UCSD-AML1 (cell line): ENCODE measurements around the gene NANOS3.

Experiments used
- DNase-seq: peaks from one replicate; lab custom pipeline; 2025; ENCODE audit not compliant: unreplicated experiment; lab: John Stamatoyannopoulos, UW

The NANOS3 gene

DNA sequence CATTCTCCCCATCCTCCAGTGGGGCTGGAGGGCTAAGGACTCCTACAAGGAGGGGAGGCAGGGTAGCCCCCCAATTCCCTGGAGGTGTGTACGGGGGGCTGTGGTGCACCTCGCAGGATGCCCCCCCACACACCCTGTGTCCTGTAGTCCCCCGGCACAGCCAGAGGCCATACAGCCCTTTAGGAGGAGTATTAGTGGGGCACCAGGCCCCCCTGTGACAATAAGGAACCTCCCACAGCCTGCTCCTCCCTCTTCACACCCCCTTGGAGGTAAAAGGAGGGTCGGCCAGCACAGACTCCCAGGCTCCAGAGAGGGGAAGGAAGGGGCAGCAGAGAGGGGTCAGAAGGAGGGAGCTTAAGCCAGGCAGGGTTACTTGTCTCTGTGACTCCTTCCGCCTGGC lies at the start of gene NANOS3:
NANOS3 (plus strand) TSS at position 301 of the 400 bp plus-strand sequence. CDS start 115 bp downstream, outside the sequence.
- no peak for DNase-seq

DNA sequence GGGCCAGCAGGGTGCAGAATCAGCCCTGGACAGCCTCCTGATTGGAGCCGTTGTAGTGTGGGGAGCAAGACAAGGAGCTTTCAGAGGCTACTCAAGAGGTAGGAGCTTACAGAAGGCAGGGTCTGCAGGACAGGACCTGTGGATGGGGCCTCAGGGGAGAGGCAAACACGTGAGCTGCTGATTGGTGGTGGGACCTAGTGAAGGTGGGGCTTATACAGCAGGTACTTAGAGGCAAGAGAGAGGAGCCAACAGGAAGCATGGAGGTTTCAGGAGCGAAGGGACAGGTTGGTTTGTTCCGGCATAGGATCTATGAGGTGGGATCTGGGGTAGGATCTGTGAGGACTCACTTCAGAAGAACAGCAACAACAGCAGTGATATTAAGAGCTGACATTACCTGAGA lies 49.3 kb upstream of the NANOS3 start:
- no peak for DNase-seq

DNA sequence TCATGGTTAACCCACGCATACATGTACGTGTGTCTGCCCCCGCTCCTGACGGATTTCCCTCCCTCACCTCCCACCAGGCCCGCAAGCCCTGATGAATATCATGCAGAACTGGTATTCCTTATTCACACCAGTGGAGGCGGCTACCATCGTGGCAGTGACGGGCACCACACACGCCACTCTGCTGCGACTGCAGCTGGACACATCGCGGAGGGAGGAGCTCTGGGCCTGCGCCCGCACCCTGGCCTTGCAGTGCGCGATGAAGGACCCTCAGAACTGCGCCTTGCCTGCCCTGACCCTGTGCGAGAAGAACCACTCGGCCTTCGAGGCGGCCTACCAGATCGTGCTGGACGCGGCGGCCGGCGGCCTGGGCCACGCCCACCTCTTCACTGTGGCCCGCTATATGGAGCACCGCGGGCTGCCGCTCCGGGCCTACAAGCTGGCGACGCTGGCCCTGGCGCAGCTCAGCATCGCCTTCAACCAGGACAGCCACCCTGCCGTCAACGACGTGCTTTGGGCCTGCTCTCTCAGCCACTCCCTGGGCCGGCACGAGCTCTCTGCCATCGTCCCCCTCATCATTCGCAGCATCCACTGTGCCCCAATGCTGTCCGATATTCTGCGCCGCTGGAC lies 46.7 kb upstream of the NANOS3 start:
- DNase-seq, result no peak

DNA sequence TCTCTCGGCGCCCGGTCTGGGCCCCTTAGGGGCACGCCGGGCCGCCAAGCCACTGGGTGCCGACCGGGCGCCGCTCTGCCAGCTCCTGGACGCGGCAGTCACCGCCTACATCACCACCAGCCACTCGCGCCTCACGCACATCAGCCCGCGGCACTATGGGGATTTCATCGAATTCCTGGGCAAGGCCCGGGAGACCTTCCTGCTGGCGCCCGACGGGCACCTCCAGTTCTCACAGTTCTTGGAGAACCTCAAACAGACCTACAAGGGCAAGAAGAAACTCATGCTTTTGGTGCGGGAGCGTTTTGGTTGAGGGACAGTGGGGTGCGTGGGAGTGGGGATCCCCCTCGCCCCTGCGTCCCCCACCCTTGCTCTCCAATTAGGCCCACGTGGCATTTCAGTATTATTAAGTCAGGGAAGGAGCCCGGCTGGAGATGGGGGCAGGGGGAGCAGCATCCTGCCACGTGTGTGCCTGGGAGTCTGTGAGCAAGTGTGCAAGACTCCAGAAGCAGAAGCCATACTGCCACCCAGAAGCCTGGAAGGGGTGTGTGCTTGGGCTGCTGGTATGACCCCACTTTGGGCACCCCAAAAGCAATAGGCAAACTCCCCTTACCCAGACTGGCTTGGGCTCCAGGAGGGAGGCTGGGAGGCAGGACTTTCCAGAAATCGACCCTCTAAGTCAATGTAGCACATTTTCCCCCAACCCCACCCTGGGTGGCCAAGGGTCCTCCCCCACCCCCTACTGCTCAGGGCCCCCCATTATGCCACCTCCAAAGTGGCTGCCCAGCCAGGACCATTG lies 46.0 kb upstream of the NANOS3 start:
- no peak for DNase-seq

DNA sequence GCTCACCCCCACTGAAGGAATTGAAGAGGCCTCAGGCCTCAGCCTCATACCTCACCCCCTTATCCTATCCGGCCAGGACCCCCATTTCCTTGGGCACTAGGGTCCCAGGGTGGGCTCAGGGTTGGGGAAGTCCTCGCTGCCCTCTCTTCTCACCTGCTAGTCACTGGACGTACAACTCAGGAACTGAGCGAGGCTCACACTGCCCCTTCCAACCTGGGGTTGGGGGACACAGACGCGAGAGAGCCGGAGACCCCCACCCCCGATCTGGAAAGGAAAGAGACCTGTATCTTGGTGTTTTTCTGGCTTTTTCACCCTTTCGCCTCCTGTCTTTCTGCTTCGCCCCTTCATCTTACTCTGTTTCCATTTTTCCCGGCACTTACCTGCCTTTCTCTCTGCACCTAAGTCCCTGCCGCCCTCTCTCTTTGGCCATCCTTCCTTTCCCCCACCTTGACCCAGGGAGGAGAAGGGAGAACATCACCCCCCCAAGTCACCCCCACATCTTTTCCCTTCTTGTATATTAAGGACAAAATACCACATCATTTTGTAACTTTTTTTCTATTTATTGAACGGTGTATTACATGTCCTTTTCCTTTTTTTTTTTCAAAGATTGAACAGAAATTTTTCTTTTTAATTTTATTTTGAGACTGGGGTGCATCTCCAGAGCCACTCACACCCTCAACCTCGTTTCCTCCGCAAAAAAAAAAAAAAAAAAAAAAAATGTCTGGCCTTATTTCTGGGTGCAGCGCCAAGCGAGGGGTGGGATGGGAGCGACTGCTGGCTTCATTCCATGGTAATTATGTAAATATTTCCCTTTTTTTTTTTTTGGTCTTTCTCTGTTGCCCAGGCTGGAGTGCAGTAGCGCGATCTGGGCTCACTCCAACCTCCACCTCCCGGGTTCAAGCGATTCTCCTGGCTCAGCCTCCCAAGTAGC lies 45.1 kb upstream of the NANOS3 start:
- no peak for DNase-seq

DNA sequence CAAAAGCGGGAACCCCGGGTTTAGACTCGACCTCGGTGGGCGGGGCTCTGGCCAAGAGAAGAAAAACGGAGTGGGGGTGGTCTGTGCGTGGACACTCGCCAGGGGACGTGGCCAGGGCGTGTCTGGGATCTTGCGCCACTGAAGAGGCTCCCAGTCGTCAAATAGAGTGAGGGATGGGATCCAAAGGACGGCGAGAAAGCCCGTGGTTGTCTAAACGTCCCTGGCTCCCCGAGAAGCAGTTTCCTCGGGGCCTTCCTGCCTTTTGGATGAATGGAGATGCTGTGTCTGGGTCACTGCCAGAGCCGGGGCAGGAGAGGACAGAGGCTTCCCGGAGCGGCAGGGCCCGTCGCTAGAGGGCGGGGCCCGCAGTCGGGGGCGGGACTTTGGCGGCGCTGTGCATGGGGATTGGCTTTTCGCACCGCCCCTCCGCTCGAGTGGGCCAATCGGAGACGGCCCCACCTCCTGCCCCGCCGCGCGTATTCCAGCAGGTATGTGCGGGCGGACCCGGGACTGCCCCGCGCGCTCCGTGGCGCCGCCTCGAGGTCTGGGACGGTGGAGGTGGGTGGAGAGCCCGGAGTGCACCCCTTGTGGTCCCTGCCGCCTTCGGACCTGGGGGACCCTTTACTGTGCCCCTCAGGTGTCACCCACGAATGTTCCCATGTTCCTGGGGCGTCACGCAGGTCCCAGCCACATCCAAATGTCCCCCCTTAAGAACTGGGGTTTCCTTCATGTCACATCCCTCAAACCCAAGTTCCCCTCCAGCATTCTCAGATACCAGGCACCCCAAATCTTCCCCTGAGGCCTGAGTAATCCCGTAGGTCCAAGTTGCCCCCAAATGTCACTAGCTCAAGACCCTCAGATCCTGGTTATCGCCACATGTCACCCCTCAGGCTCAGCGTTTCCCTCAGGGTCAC lies 43.3 kb upstream of the NANOS3 start:
- DNase-seq, result peak; percentile 90

DNA sequence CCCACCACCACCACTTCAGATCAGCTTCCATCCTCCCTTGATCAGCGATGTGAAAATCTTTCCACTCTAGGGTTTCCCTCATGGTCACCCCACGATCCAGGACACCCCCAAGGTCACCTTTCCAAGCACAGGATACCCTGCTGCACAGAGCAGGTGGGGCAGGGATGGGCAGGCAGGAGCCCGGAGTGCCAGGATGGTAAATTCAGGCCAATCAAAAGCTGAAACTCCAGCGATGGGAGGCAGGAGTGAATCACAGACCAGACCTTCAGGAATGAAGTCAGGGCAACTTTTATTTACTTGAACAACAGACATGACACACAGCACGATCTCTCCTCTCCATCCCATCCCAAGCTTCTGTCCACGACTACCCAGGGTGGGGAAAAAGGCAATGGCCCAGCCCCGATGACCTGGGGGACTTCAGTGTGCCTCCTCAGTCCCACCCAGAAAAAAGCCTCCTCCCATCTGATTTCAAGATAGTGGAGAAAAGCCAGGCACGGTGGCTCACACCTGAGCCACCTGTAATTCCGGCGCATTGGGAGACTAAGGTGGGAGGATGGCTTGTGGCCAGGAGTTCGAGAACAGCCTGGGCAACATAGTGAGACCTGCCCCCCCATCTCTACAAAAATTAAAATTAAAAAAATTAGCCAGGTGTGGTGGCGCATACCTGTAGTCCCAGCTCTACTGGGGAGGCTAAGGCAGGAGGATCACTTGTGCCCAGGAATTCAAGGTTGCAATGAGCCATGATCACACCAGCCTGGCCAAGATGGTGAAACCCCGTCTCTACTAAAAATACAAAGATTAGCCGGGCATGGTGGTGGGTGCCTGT lies 42.5 kb upstream of the NANOS3 start:
- DNase-seq, result no peak

DNA sequence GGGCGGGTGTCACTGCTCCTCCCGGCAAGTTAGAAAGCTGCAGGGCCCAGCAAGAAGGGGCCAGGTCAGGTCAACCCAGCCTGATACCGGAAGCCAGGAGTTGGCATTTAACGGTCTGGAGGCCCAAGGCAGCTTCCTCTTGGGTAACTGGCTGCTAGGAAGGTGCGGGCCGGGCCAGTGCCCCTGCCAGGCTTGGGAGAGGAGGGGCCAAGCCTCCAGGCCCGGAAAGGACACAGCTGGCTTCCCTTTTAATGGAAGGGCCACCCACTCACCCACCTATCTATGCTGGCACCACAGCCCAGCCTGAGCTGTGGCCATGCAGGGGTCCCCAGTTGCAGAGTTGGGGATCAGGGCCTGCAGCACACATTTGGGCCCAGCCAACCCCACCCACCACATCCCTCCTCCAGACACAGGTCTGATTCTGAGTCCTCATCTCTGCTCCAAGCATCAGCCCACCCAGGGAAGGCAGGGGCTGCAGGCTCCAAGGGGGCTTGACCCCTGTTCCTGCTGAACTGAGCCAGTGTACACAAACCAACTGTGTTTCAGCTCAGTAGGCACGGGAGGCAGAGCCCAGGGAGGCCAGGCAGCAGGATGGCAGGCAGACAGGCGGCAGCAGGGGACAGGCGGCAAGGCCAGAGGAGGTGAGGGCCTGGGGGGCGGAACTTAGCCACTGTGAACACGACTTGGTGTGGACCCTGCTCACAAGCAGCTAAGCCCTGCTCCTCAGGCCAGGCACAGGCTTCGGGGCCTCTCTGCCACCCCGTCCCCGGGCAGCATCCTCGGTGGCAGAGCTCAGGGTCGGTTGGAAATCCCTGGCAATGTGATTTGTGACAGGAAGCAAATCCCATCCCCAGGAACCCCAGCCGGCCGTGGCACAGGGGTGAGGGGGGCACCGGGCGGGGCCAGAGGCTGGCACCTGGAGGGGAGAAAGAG lies 40.9 kb upstream of the NANOS3 start:
- DNase-seq, result peak; percentile 88

DNA sequence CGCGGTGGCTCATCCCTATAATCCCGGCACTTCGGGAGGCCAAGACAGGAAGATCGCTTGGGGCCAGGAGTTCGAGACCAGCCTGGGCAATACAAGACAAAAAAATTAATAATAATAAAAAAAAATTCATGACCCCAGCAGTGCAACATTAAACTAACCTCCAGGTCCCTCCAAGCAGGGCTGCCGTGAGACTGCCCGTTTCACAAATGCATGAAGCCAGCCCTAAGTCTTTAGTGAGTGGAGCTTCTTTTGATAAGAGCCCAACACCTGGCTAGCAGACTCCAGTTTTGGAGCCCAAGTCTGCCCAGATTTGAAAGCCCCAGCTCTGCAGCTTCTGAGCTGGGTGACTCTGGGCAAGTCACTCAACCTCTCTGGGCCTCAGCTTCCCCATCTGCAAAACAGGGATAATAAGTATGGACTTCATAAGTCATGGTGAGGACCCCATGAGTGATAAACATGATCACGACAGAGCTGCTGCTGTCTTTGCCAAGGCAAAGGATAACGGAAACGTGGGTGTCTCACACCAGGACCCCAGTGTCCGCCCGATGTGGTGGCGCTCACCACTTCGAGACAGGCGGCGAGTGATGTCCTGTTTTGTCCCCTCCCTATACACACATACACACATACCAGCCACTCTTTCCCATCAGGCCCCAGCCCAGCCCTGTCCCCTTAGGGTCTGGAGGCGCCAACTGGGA lies 38.4 kb upstream of the NANOS3 start:
- DNase-seq, result no peak

DNA sequence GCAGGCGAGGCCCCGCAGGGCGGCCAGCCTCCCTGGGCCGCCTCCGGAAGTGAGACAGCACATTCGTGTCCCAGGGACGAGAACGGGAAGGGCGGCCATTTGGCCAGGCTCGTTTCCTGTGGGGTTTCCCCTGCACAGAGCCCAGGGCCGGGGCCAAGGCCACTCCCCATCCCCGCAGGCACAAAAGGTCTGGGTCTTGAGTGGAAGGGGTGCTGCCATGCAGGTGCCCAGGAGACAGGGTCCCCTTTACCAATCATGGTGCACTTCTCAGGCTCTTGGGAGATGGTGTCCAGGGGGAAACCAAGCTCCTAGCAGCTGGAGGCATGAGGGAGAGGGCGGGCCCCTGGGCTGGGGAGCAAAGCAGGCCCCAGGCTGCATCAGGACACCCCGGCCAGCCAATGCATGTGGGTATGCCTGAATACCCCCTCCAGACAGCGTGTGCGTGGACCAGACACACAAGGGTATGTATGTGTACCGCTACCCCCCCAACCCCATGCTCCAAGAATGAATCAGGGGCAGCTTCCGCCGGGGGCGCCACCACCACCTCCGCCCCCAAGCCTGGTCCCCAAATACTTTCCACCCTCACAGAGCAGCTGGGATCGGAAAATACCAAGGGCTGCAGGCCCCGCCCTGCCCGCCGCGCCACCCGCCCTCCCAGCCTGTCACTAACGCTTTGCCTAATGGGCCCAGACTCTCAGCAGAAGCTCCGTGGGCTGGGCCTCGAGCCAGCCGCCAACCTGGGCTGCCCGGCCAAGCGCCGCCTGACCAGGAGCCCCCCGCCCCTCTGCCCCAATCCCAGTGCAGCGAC lies 37.6 kb upstream of the NANOS3 start:
- DNase-seq, result peak; percentile 95

DNA sequence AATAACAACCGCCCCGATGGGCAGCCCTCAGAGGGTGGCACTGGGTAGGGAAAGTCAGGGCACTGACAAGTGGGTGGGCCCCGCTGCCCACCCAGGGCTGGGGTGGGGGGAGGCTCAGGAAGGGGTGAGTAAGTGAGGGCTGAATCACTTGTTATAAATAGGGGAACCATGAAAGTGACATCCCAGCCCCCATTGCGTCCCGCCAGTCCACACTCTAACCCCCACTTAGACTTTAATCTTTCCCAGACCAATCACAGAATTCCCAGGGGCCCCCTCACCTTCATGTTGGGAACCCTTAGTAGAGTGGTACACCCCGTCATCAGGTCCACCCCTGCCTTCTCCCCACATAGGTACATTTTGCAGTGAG lies 37.0 kb upstream of the NANOS3 start:
- DNase-seq, result no peak

DNA sequence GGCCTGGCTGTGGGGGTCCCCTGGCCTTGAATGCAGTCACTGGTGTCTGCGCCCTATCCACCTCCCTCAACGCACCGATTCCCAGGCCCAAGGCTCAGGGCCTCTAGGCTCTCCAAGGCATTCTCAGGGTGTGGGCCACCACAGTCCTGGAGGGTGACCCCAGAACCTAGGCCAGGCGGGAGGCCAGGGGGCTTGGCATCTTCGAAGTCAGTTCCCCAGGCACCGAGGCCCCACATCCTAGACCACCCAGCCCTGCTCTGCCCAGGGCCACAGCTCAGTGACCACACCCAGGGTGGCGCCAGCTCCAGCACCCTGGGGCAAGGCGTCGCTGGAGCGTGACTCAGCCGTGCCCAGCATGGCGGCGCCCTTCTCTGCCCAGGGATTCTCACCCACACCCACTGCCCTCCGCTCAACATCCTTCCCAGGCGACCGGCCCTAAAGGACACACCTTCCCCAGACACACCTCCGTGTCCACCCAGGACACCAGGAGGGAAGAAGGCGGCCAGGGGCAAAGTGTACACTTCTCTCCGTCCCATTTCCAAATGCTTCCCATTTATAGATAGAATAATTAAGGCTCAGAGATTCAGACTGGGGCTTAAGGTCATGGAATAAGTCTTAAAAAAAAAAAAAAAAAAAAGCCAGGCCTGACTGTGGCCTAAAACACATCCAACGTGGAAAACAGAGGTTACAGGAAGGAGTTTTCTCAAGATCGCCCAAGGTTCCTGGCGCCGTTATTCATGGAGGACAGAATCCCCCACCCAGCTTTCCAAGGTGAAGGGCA lies 36.4 kb upstream of the NANOS3 start:
- peak; percentile 59 for DNase-seq

DNA sequence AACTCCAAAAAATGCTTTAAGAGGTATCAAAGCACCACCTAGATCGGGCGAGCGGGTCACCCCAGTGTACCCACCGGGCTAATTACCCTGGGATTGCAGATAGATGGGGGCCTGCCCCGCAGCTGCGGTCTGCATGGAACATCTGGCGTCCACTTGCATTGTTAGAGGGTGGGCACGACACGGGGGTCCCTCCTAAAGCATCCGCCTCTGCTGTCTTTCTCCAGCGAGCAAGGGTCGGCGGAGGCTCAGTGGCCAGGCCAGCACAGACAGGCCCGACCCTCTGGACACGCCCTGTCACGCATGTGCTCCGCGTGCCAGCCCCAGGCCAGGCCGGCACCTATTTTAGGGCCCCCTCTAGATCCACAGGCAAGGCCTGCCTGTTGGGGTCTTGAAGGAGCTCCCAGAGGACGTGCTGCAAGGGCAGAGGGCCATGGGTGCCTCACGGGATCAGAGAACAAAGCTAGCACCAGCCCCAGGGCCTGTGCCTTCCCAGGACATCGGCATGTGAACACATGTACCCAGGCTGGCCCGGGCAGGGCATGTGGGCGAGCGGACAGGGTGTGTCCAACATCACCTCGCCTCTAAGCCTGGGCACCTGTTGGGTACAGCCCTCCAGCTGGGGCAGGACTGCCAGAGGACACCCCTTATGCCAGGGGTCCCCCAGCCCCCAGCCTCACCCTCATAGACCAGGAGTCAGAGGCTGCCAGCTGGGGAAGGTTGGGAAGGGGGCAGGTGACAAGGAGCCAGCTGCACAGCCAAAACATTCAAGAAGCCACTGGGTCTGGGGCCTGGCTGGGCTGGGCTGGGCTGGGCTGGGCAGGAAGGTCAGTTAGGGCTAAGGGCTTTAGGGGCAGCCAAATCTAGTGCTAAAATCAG lies 35.6 kb upstream of the NANOS3 start:
- DNase-seq, result peak; percentile 53

DNA sequence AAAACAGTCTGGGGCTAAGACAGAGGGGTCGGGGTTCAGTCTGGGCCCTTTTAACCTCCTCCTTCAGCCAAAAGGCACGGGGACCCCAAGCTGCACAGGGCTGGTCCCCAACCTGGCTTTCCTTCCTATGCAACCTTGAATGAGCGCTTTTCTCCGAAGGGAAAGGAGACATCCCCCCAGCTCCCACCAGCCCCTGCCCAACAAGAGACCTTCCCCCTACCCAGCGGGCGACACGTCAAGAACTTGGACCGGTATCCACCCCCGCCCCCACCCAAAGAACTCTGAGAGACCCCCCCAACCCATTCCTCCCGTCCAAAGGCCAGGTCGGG lies 35.0 kb upstream of the NANOS3 start:
- DNase-seq, result no peak

DNA sequence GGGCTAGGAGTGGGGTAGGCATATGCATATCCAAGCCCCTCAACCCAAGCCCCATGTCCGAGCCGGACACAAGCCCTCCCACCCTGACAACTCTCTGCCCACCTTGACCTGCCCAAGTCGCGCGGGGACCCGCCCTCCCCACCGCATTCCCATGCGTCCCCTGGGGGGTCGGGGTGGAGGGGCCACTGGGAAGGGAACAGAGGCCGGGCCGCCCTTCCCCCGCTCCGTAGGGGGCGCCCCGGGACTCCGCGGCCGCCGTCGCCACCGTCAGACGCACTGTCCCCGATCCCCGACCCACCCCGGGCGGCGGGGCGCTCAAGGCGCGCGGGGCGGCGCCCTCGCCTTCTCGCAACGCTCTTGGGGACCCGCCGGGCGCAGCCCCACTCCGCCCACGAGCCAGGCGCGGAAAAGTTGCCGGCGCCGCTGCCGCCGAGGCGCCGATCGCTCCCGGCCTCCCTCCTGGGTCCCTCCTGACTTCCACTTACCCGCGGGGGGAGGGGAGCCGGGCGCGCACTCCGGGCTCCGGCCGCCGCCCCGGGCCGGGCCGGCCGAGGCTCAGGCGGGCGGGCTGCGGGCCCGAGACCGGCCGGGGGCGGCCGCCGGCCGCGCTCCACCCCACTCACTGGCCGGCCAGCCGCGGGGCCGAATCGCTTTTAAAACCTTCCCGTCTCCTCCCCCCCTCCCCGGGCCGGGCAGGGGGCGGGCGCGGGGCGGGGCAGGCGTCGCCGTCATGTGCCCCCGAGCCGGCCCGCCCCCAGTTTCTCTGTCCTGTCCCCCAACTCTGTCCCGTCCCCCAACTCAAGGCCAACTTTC lies 34.4 kb upstream of the NANOS3 start:
- DNase-seq, result peak; percentile 82
